ENCODE data around the gene ASGR1. TPM values are rescaled to one million over a fixed set of nuclear protein-coding genes. Genes with fewer than 3 reads are reported as not detected.
A peak's percentile ranks its signal among the peaks of the same experiment; 100 is the strongest.

ASGR1 gene
- 9.5 and 18.2 TPM in 2 replicates for total RNA-seq

GRCh38 chr17:7179317-7180254 lies at the start of gene ASGR1:
Gene ASGR1, minus strand, starts transcription at chr17:7179370. Its CDS starts 807 bp downstream, at chr17:7178563.
- DNase-seq: no peak

GRCh38 chr17:7228920-7229319 lies 49.8 kb upstream of the ASGR1 start:
- no peak for DNase-seq

GRCh38 chr17:7226721-7227710 lies 47.8 kb upstream of the ASGR1 start:
- no peak for DNase-seq

- no peak for DNase-seq
These were observed 46.7 kb upstream of the ASGR1 start for GRCh38 chr17:7225711-7226331.

GRCh38 chr17:7224661-7225111 lies 45.5 kb upstream of the ASGR1 start:
- no peak for DNase-seq

- DNase-seq: no peak
These were observed 44.9 kb upstream of the ASGR1 start for GRCh38 chr17:7224110-7224509.

- DNase-seq: no peak
These were observed 44.2 kb upstream of the ASGR1 start for GRCh38 chr17:7223375-7223774.

- DNase-seq: no peak
These were observed 43.8 kb upstream of the ASGR1 start for GRCh38 chr17:7222972-7223292.

GRCh38 chr17:7222093-7222971 lies 43.2 kb upstream of the ASGR1 start:
- no peak for DNase-seq

GRCh38 chr17:7221278-7222092 lies 42.3 kb upstream of the ASGR1 start:
- DNase-seq: no peak

GRCh38 chr17:7220593-7221277 lies 41.6 kb upstream of the ASGR1 start:
- DNase-seq: peak; percentile 89

- peak; percentile 89 for DNase-seq
These were observed 40.8 kb upstream of the ASGR1 start, which contains the start of the genes ACADVL and DLG4 for GRCh38 chr17:7219812-7220592. Gene ACADVL, plus strand, starts transcription at chr17:7219938. Its CDS starts 47 bp downstream, at chr17:7219985. Gene DLG4, minus strand, starts transcription at chr17:7219836.

GRCh38 chr17:7219229-7219811 lies 40.1 kb upstream of the ASGR1 start:
- no peak for DNase-seq

- DNase-seq: no peak
These were observed 39.6 kb upstream of the ASGR1 start for GRCh38 chr17:7218758-7219157.

- DNase-seq: no peak
These were observed 39.0 kb upstream of the ASGR1 start for GRCh38 chr17:7218166-7218565.

- peak; percentile 80 for DNase-seq
These were observed 38.2 kb upstream of the ASGR1 start for GRCh38 chr17:7217113-7217987.

- no peak for DNase-seq
These were observed 37.3 kb upstream of the ASGR1 start for GRCh38 chr17:7216242-7217112.
